K562 (cell line): ENCODE results near the gene FAM53B. TPM values are rescaled to one million over a fixed set of nuclear protein-coding genes. Genes with fewer than 3 reads are reported as not detected.

Experiments used
- ATAC-seq: fragments of 200-7000 bp; cut with Tn5 transposase; 3 replicates; pipeline ENCODE4 v1.9.1; 2020; ENCODE audit warnings: moderate library complexity
- BruUV-seq: library from RNA; stranded (reverse); fragments of 400-500 nt; replicated peaks from 2 replicates; lab custom pipeline; 2021; lab: Mats Ljungman, UMichigan
- CTCF ChIA-PET: fragments of 300-600 bp; formaldehyde crosslinking; extraction: SDS; loops from one replicate; lab custom pipeline; 2021; ENCODE audit warnings: low intra/inter-chr PET ratio; lab: Yijun Ruan, JAX
- POLR2A ChIA-PET: fragments of 300-600, 350-650 bp; sonication (Branson Sonifier 250); formaldehyde crosslinking; extraction: SDS; loops from one replicate; lab custom pipeline; 2021; ENCODE audit warnings: antibody characterized with exemption, inconsistent platforms; lab: Yijun Ruan, JAX
- DNase-seq, 4 experiments: peaks; one replicate each; pipeline versions ENCODE4 v3.0.0 to v3.0.0-alpha.2; 2011 to 2018; ENCODE audit warnings: low spot score in 3 of 4, mixed read lengths in 3 of 4; ENCODE audit errors: extremely low read depth in 1 of 4
- FAIRE-seq: peaks from 2 replicates; lab custom pipeline; 2011; peaks lifted over from hg19 to GRCh38; lab: Jason Lieb, UNC
- H2AFZ ChIP-seq: 2 replicates; pipeline ENCODE4 v1.6.0; 2011; ENCODE audit warnings: low read depth, low read length, control low read depth, inconsistent platforms
- H3K27ac ChIP-seq: fragments of 200-600 bp; 3 replicates; pipeline ENCODE4 v1.8.0; 2011; ENCODE audit warnings: low read depth, mild to moderate bottlenecking, control low read depth, inconsistent platforms, low read length, moderate library complexity, mixed read lengths; ENCODE audit errors: extremely low read depth
- H3K27me3 ChIP-seq, 2 experiments: fragments of 300-600 bp in 1 of 2; 2 replicates in 1 of 2; 3 replicates in 1 of 2; pipeline versions ENCODE4 v1.6.0 to v1.8.0; 2011; ENCODE audit warnings: inconsistent platforms in 2 of 2, low read length in 2 of 2, mild to moderate bottlenecking in 1 of 2, mixed read lengths in 1 of 2, moderate library complexity in 1 of 2; ENCODE audit not compliant: control insufficient read depth in 2 of 2, insufficient read depth in 2 of 2
- H3K36me3 ChIP-seq: fragments of 300-600 bp; 3 replicates; pipeline ENCODE4 v1.8.0; 2011; ENCODE audit warnings: mild to moderate bottlenecking, low read length, inconsistent platforms; ENCODE audit not compliant: control insufficient read depth, insufficient read depth
- H3K4me1 ChIP-seq, 2 experiments: fragments of 200-600 bp in 1 of 2; replicated peaks in 1 of 2; 2 replicates in 1 of 2; 3 replicates in 1 of 2; pipeline versions ENCODE4 v1.5.1 to v1.8.0; 2011; ENCODE audit warnings: inconsistent platforms in 2 of 2, low read length in 2 of 2, mild to moderate bottlenecking in 1 of 2, mixed read lengths in 1 of 2, moderate library complexity in 1 of 2; ENCODE audit not compliant: control insufficient read depth in 2 of 2, insufficient read depth in 2 of 2
- H3K4me2 ChIP-seq: 2 replicates; pipeline ENCODE4 v1.6.1; 2011; ENCODE audit warnings: low read length, control low read depth, inconsistent platforms, mixed read lengths; ENCODE audit not compliant: insufficient read depth
- H3K4me3 ChIP-seq: fragments of 200-600 bp; sonication (generic), shearing (Covaris generic); 2 replicates; pipeline ENCODE4 v1.5.1; 2016; ENCODE audit warnings: control low read depth, inconsistent platforms
- H3K79me2 ChIP-seq: fragments of 200-600 bp; 3 replicates; pipeline ENCODE4 v1.8.0; 2011; ENCODE audit warnings: low read length, inconsistent platforms; ENCODE audit not compliant: control insufficient read depth, insufficient read depth
- H3K9ac ChIP-seq, 2 experiments: 2 replicates each; pipeline versions ENCODE4 v1.6.0 to v1.6.1; 2011; ENCODE audit warnings: low read depth in 2 of 2, low read length in 2 of 2, control low read depth in 1 of 2, inconsistent platforms in 1 of 2, mild to moderate bottlenecking in 1 of 2, mixed read lengths in 1 of 2; ENCODE audit not compliant: insufficient read depth in 1 of 2
- H3K9me1 ChIP-seq: one replicate; pipeline ENCODE4 v1.6.0; 2011; ENCODE audit warnings: inconsistent platforms, mild to moderate bottlenecking, low read length, moderate library complexity; ENCODE audit not compliant: control insufficient read depth, insufficient read depth
- H3K9me3 ChIP-seq: replicated peaks from 2 replicates; pipeline ENCODE4 v1.5.1; 2011; ENCODE audit warnings: low read depth, low read length, inconsistent platforms; ENCODE audit not compliant: control insufficient read depth, insufficient read depth
- H4K20me1 ChIP-seq: replicated peaks from 2 replicates; pipeline ENCODE4 v1.6.1; 2011; ENCODE audit warnings: low read length, inconsistent platforms, mixed read lengths; ENCODE audit not compliant: control insufficient read depth, insufficient read depth
- CCNT2 ChIP-seq: IDR thresholded peaks from 2 replicates; pipeline ENCODE4 v1.6.1; 2011; ENCODE audit warnings: borderline replicate concordance, low read depth, mild to moderate bottlenecking, moderate library complexity, mixed read lengths, low read length; ENCODE audit not compliant: insufficient read length; ENCODE audit errors: extremely low read depth
- KDM5B ChIP-seq: fragments of 200-600 bp; sonication (generic); IDR thresholded peaks from 2 replicates; pipeline ENCODE4 v1.6.1; 2012; ENCODE audit warnings: low read depth, mild to moderate bottlenecking, moderate library complexity, low read length, control low read depth, inconsistent platforms; ENCODE audit not compliant: insufficient replicate concordance
- MITF ChIP-seq: IDR thresholded peaks from 2 replicates; pipeline ENCODE4 v1.6.1; 2014; ENCODE audit warnings: antibody characterized with exemption
- NONO ChIP-seq, 2 experiments: fragments of 200-400 bp in 1 of 2; fragments of 450-650 bp in 1 of 2; formaldehyde crosslinking in 1 of 2; IDR thresholded peaks; 2 replicates each; pipeline ENCODE4 v1.6.1; 2017; ENCODE audit warnings: low read depth in 2 of 2, mild to moderate bottlenecking in 2 of 2, moderate library complexity in 2 of 2, low read length in 1 of 2
- RBFOX2 ChIP-seq: fragments of 200-400 bp; formaldehyde crosslinking; IDR thresholded peaks from 2 replicates; pipeline ENCODE4 v1.6.1; 2017; ENCODE audit warnings: low read depth, mild to moderate bottlenecking, low read length, moderate library complexity
- TCFL5 ChIP-seq: fragments of 250-450 bp; sonication (Bioruptor Pico); conservative IDR thresholded peaks from 2 replicates; pipeline ENCODE4 v1.6.1; 2021; ENCODE audit warnings: mild to moderate bottlenecking, moderate library complexity, matching md5 sums
- ZNF586 ChIP-seq: fragments of 450-650 bp; formaldehyde crosslinking; conservative IDR thresholded peaks from 2 replicates; pipeline ENCODE4 v1.4.0; 2020; ENCODE audit warnings: mild to moderate bottlenecking, moderate library complexity
- ZSCAN32 ChIP-seq: fragments of 450-650 bp; formaldehyde crosslinking; IDR thresholded peaks from 2 replicates; pipeline ENCODE4 v1.4.0; 2020; ENCODE audit warnings: mild to moderate bottlenecking, moderate library complexity
- WGBS: fragments of 100-300 bp; shearing (Covaris generic); methylation state at CpG from one replicate; pipeline ENCODE4 v1.1.6; 2016; ENCODE audit warnings: low coverage, mixed read lengths; ENCODE audit not compliant: insufficient coverage; ENCODE audit errors: missing lambda C conversion rate; 5-methylcytosine and 5-hydroxymethylcytosine counted together
- in situ Hi-C: fragments of 300-500 bp; cut with MboI; formaldehyde crosslinking; loops from 4 replicates; pipeline ENCODE4 v1.15.0; 2018; ENCODE audit warnings: inconsistent platforms, mixed read lengths
- intact Hi-C: fragments of 100-400 bp; cut with micrococcal nuclease; formaldehyde crosslinking; loops from 2 replicates; pipeline ENCODE4 v1.14.2; 2022
- polyA plus RNA-seq, 8 experiments: library from polyadenylated mRNA; depleted of rRNA in 4 of 8; stranded (reverse) in 5 of 8; unstranded in 3 of 8; fragments of >200 nt; fragmentation: Nextera tagmentation in 2 of 8; fragmentation: Illumina TruSeq in 1 of 8; extraction: Ambion mirVana in 2 of 8; extraction: Trizol in 1 of 8; gene quantifications; 2 replicates each; pipeline versions ENCODE4 v1.2.1 to v1.2.3, GENCODE V29; 2011 to 2014; ENCODE audit warnings: inconsistent platforms in 1 of 8, missing spikeins in 1 of 8
- total RNA-seq, 7 experiments: library from RNA; depleted of rRNA in 6 of 7; stranded (reverse); fragments of >200 nt in 6 of 7; fragmentation: Illumina TruSeq in 2 of 7; extraction: Trizol in 2 of 7; gene quantifications; 2 replicates each; pipeline versions ENCODE4 v1.2.1 to v1.2.3, GENCODE V29; 2011 to 2021; ENCODE audit warnings: low replicate concordance in 1 of 7
- TF ChIP-seq, protein P1 (sequence below): IDR thresholded peaks from 3 replicates; pipeline ENCODE4 v1.6.1; 2011; ENCODE audit warnings: borderline replicate concordance, mild to moderate bottlenecking; ENCODE audit not compliant: insufficient read length, insufficient read depth
- TF ChIP-seq, protein P2 (sequence below): sonication (generic); formaldehyde crosslinking; IDR thresholded peaks from 2 replicates; pipeline ENCODE4 v1.8.1; 2022; ENCODE audit warnings: missing genetic modification reagents

FAM53B gene
- total and polyA plus RNA-seq, 9 of the 15 experiments (the other 6 are each of a cell fraction or from before 2014, with no cell fraction given): 0.03 to 16.5 (median 5.0) TPM

GRCh38 chr10:124706462-124707143 is 37.6 kb downstream of the FAM53B start:
- POLR2A ChIA-PET: interaction anchor here (1.0 to 1.4 kb wide), 3 partner anchors 12 to 35 kb away, joined by 3 to 5 read pairs (median 4); no protein-coding TSS in a partner anchor

More at GRCh38 chr10:124706462-124707143, 37.6 kb downstream of the FAM53B start:
- H3K27ac ChIP-seq: no peak overlapping the region
- ATAC-seq (no peak), DNase-seq (no peak), FAIRE-seq (no peak)
- peaks cover 3% of the 10 kb centered on the region for H3K9me1 ChIP-seq
- peaks cover 15 to 21% of the 10 kb centered on the region in 2 experiments for H3K4me1 ChIP-seq
- peaks cover 46% of the 10 kb centered on the region; the same call in 2 of the 3 replicates for H3K36me3 ChIP-seq
- BruUV-seq: no TSS peak
- H3K9me3 ChIP-seq: no peaks in the 10 kb centered on the region
- H3K79me2 ChIP-seq: peaks cover 13% of the 10 kb centered on the region; the same call in 2 of the 3 replicates
- WGBS: 78% methylated on average over 8 of the region's 9 CpGs
- H3K9ac ChIP-seq: peak overlapping the region in 1 of 2 experiments; percentile 64; a peak in 1 of 4 replicates
- TF ChIP-seq, protein P1, sequence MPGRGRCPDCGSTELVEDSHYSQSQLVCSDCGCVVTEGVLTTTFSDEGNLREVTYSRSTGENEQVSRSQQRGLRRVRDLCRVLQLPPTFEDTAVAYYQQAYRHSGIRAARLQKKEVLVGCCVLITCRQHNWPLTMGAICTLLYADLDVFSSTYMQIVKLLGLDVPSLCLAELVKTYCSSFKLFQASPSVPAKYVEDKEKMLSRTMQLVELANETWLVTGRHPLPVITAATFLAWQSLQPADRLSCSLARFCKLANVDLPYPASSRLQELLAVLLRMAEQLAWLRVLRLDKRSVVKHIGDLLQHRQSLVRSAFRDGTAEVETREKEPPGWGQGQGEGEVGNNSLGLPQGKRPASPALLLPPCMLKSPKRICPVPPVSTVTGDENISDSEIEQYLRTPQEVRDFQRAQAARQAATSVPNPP: no peak
- TF ChIP-seq RBFOX2: no peak
- no peak for TF ChIP-seq CCNT2
- no peak for TF ChIP-seq ZNF586 (CRISPR knock-in tag)
- no peak for TF ChIP-seq KDM5B
- TF ChIP-seq, protein P2, sequence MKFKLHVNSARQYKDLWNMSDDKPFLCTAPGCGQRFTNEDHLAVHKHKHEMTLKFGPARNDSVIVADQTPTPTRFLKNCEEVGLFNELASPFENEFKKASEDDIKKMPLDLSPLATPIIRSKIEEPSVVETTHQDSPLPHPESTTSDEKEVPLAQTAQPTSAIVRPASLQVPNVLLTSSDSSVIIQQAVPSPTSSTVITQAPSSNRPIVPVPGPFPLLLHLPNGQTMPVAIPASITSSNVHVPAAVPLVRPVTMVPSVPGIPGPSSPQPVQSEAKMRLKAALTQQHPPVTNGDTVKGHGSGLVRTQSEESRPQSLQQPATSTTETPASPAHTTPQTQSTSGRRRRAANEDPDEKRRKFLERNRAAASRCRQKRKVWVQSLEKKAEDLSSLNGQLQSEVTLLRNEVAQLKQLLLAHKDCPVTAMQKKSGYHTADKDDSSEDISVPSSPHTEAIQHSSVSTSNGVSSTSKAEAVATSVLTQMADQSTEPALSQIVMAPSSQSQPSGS (CRISPR knock-in tag): no peak
- no peak for TF ChIP-seq TCFL5 (CRISPR knock-in tag)
- no peak for TF ChIP-seq NONO (IDR thresholded peaks at IDR 0.05; ENCODE audit: low read depth in 2 of 2, low read length in 1 of 2)
- TF ChIP-seq MITF: no peak
- no peak for TF ChIP-seq ZSCAN32 (CRISPR knock-in tag)
- TF ChIP-seq, all 486 proteins: peak for 0
- intact Hi-C loops: loop anchor here (2.0 kb wide), 1 partner anchor 34 kb away; no protein-coding TSS in a partner anchor
- H3K4me2 ChIP-seq: no peak overlapping the region
- H3K4me3 ChIP-seq: no peak overlapping the region
- CTCF ChIA-PET: interaction anchor here (0.6 kb wide), 1 partner anchor 33 kb away, joined by 3 read pairs; no protein-coding TSS in a partner anchor
- no peaks in the 10 kb centered on the region for H3K27me3 ChIP-seq
- H4K20me1 ChIP-seq: no peaks in the 10 kb centered on the region
- in situ Hi-C loops: no loop called here
- H2AFZ ChIP-seq: no peak overlapping the region
